K562 (cell line): ENCODE data around the gene ARMC12. TPM values are rescaled to one million over a fixed set of nuclear protein-coding genes. Genes with fewer than 3 reads are reported as not detected.

Source experiments
- ATAC-seq: fragments of 200-7000 bp; cut with Tn5 transposase; 3 replicates; pipeline ENCODE4 v1.9.1; 2020; ENCODE audit warnings: moderate library complexity
- BruUV-seq: library from RNA; stranded (reverse); fragments of 400-500 nt; replicated peaks from 2 replicates; lab custom pipeline; 2021; lab: Mats Ljungman, UMichigan
- CTCF ChIA-PET: fragments of 300-600 bp; formaldehyde crosslinking; extraction: SDS; loops from one replicate; lab custom pipeline; 2021; ENCODE audit warnings: low intra/inter-chr PET ratio; lab: Yijun Ruan, JAX
- POLR2A ChIA-PET: fragments of 300-600, 350-650 bp; sonication (Branson Sonifier 250); formaldehyde crosslinking; extraction: SDS; loops from one replicate; lab custom pipeline; 2021; ENCODE audit warnings: antibody characterized with exemption, inconsistent platforms; lab: Yijun Ruan, JAX
- DNase-seq, 4 experiments: peaks; one replicate each; pipeline versions ENCODE4 v3.0.0 to v3.0.0-alpha.2; 2011 to 2018; ENCODE audit warnings: low spot score in 3 of 4, mixed read lengths in 3 of 4; ENCODE audit errors: extremely low read depth in 1 of 4
- FAIRE-seq: peaks from 2 replicates; lab custom pipeline; 2011; peaks lifted over from hg19 to GRCh38; lab: Jason Lieb, UNC
- H2AFZ ChIP-seq: 2 replicates; pipeline ENCODE4 v1.6.0; 2011; ENCODE audit warnings: low read depth, low read length, control low read depth, inconsistent platforms
- H3K27ac ChIP-seq: fragments of 200-600 bp; 3 replicates; pipeline ENCODE4 v1.8.0; 2011; ENCODE audit warnings: low read depth, mild to moderate bottlenecking, control low read depth, inconsistent platforms, low read length, moderate library complexity, mixed read lengths; ENCODE audit errors: extremely low read depth
- H3K27me3 ChIP-seq, 2 experiments: fragments of 300-600 bp in 1 of 2; 2 replicates in 1 of 2; 3 replicates in 1 of 2; pipeline versions ENCODE4 v1.6.0 to v1.8.0; 2011; ENCODE audit warnings: inconsistent platforms in 2 of 2, low read length in 2 of 2, mild to moderate bottlenecking in 1 of 2, mixed read lengths in 1 of 2, moderate library complexity in 1 of 2; ENCODE audit not compliant: control insufficient read depth in 2 of 2, insufficient read depth in 2 of 2
- H3K36me3 ChIP-seq: fragments of 300-600 bp; 3 replicates; pipeline ENCODE4 v1.8.0; 2011; ENCODE audit warnings: mild to moderate bottlenecking, low read length, inconsistent platforms; ENCODE audit not compliant: control insufficient read depth, insufficient read depth
- H3K4me1 ChIP-seq, 2 experiments: fragments of 200-600 bp in 1 of 2; replicated peaks in 1 of 2; 2 replicates in 1 of 2; 3 replicates in 1 of 2; pipeline versions ENCODE4 v1.5.1 to v1.8.0; 2011; ENCODE audit warnings: inconsistent platforms in 2 of 2, low read length in 2 of 2, mild to moderate bottlenecking in 1 of 2, mixed read lengths in 1 of 2, moderate library complexity in 1 of 2; ENCODE audit not compliant: control insufficient read depth in 2 of 2, insufficient read depth in 2 of 2
- H3K4me2 ChIP-seq: 2 replicates; pipeline ENCODE4 v1.6.1; 2011; ENCODE audit warnings: low read length, control low read depth, inconsistent platforms, mixed read lengths; ENCODE audit not compliant: insufficient read depth
- H3K4me3 ChIP-seq: fragments of 200-600 bp; sonication (generic), shearing (Covaris generic); 2 replicates; pipeline ENCODE4 v1.5.1; 2016; ENCODE audit warnings: control low read depth, inconsistent platforms
- H3K79me2 ChIP-seq: fragments of 200-600 bp; 3 replicates; pipeline ENCODE4 v1.8.0; 2011; ENCODE audit warnings: low read length, inconsistent platforms; ENCODE audit not compliant: control insufficient read depth, insufficient read depth
- H3K9ac ChIP-seq, 2 experiments: 2 replicates each; pipeline versions ENCODE4 v1.6.0 to v1.6.1; 2011; ENCODE audit warnings: low read depth in 2 of 2, low read length in 2 of 2, control low read depth in 1 of 2, inconsistent platforms in 1 of 2, mild to moderate bottlenecking in 1 of 2, mixed read lengths in 1 of 2; ENCODE audit not compliant: insufficient read depth in 1 of 2
- H3K9me1 ChIP-seq: one replicate; pipeline ENCODE4 v1.6.0; 2011; ENCODE audit warnings: inconsistent platforms, mild to moderate bottlenecking, low read length, moderate library complexity; ENCODE audit not compliant: control insufficient read depth, insufficient read depth
- H3K9me3 ChIP-seq: replicated peaks from 2 replicates; pipeline ENCODE4 v1.5.1; 2011; ENCODE audit warnings: low read depth, low read length, inconsistent platforms; ENCODE audit not compliant: control insufficient read depth, insufficient read depth
- H4K20me1 ChIP-seq: replicated peaks from 2 replicates; pipeline ENCODE4 v1.6.1; 2011; ENCODE audit warnings: low read length, inconsistent platforms, mixed read lengths; ENCODE audit not compliant: control insufficient read depth, insufficient read depth
- ADNP ChIP-seq: fragments of 200-800 bp; sonication (Bioruptor generic); IDR thresholded peaks from 2 replicates; pipeline ENCODE4 v1.6.1; 2016; ENCODE audit warnings: missing genetic modification characterization, missing compliant biosample characterization
- BCOR ChIP-seq: fragments of 450-650 bp; IDR thresholded peaks from 2 replicates; pipeline ENCODE4 v1.6.1; 2016
- CXXC5 ChIP-seq: fragments of 250-450 bp; sonication (Bioruptor Pico); IDR thresholded peaks from 2 replicates; pipeline ENCODE4 v1.8.0; 2022; ENCODE audit warnings: inconsistent platforms, mild to moderate bottlenecking, moderate library complexity
- DDX20 ChIP-seq: fragments of 450-650 bp; IDR thresholded peaks from 2 replicates; pipeline ENCODE4 v1.6.1; 2016; ENCODE audit warnings: missing genetic modification characterization, low read depth, mild to moderate bottlenecking, missing compliant biosample characterization, moderate library complexity
- EP300 ChIP-seq: IDR thresholded peaks from 2 replicates; pipeline ENCODE4 v1.6.1; 2012; ENCODE audit warnings: low read length, improper control_type of control experiment
- FOSL1 ChIP-seq: fragments of 200-800 bp; sonication (Bioruptor generic); conservative IDR thresholded peaks from 2 replicates; pipeline ENCODE4 v1.6.1; 2016; ENCODE audit warnings: missing genetic modification characterization, missing compliant biosample characterization
- HDAC6 ChIP-seq: IDR thresholded peaks from 2 replicates; pipeline ENCODE4 v1.6.1; 2012; ENCODE audit warnings: low read depth, mild to moderate bottlenecking, control low read depth, inconsistent platforms, low read length, moderate library complexity
- HLTF ChIP-seq: fragments of 450-650 bp; IDR thresholded peaks from 2 replicates; pipeline ENCODE4 v1.6.1; 2016
- KDM1A ChIP-seq, 2 experiments: fragments of 450-650 bp; IDR thresholded peaks; 2 replicates each; pipeline ENCODE4 v1.6.1; 2016; ENCODE audit warnings: mild to moderate bottlenecking in 2 of 2
- MAFF ChIP-seq: IDR thresholded peaks from 2 replicates; pipeline ENCODE4 v1.6.1; 2012; ENCODE audit warnings: low read length, improper control_type of control experiment
- MAFG ChIP-seq: fragments of 450-650 bp; conservative IDR thresholded peaks from 2 replicates; pipeline ENCODE4 v1.6.1; 2016; ENCODE audit warnings: missing genetic modification characterization, missing compliant biosample characterization
- NCOA4 ChIP-seq: fragments of 450-650 bp; IDR thresholded peaks from 2 replicates; pipeline ENCODE4 v1.6.1; 2018; ENCODE audit warnings: mild to moderate bottlenecking; ENCODE audit not compliant: partially characterized antibody
- NFYB ChIP-seq: IDR thresholded peaks from 2 replicates; pipeline ENCODE4 v1.6.1; 2011; ENCODE audit warnings: mild to moderate bottlenecking, moderate library complexity; ENCODE audit not compliant: insufficient read length; ENCODE audit errors: extremely low read depth
- RBM25 ChIP-seq: fragments of 200-400 bp; formaldehyde crosslinking; IDR thresholded peaks from 2 replicates; pipeline ENCODE4 v1.6.1; 2018; ENCODE audit warnings: low read length, low read depth, moderate library complexity; ENCODE audit not compliant: severe bottlenecking
- SMARCA5 ChIP-seq: fragments of 450-650 bp; IDR thresholded peaks from 2 replicates; pipeline ENCODE4 v1.6.1; 2016
- TRIM24 ChIP-seq, 2 experiments: fragments of 450-650 bp; IDR thresholded peaks; 2 replicates each; pipeline ENCODE4 v1.6.1; 2016
- XRCC4 ChIP-seq: IDR thresholded peaks from one replicate; pipeline ENCODE4 v1.6.1; 2011; ENCODE audit not compliant: insufficient read depth, insufficient read length; ENCODE audit errors: extremely low read depth
- ZNF316 ChIP-seq: fragments of 450-650 bp; IDR thresholded peaks from 2 replicates; pipeline ENCODE4 v1.6.1; 2016
- ZNF395 ChIP-seq: fragments of 200-800 bp; sonication (Bioruptor generic); IDR thresholded peaks from 2 replicates; pipeline ENCODE4 v1.6.1; 2017; ENCODE audit warnings: missing genetic modification characterization, missing compliant biosample characterization
- ZNF778 ChIP-seq: fragments of 450-650 bp; formaldehyde crosslinking; IDR thresholded peaks from 2 replicates; pipeline ENCODE4 v1.4.0; 2020; ENCODE audit warnings: mild to moderate bottlenecking, moderate library complexity
- WGBS: fragments of 100-300 bp; shearing (Covaris generic); methylation state at CpG from one replicate; pipeline ENCODE4 v1.1.6; 2016; ENCODE audit warnings: low coverage, mixed read lengths; ENCODE audit not compliant: insufficient coverage; ENCODE audit errors: missing lambda C conversion rate; 5-methylcytosine and 5-hydroxymethylcytosine counted together
- in situ Hi-C: fragments of 300-500 bp; cut with MboI; formaldehyde crosslinking; loops from 4 replicates; pipeline ENCODE4 v1.15.0; 2018; ENCODE audit warnings: inconsistent platforms, mixed read lengths
- intact Hi-C: fragments of 100-400 bp; cut with micrococcal nuclease; formaldehyde crosslinking; loops from 2 replicates; pipeline ENCODE4 v1.14.2; 2022
- polyA plus RNA-seq, 8 experiments: library from polyadenylated mRNA; depleted of rRNA in 4 of 8; stranded (reverse) in 5 of 8; unstranded in 3 of 8; fragments of >200 nt; fragmentation: Nextera tagmentation in 2 of 8; fragmentation: Illumina TruSeq in 1 of 8; extraction: Ambion mirVana in 2 of 8; extraction: Trizol in 1 of 8; gene quantifications; 2 replicates each; pipeline versions ENCODE4 v1.2.1 to v1.2.3, GENCODE V29; 2011 to 2014; ENCODE audit warnings: inconsistent platforms in 1 of 8, missing spikeins in 1 of 8
- total RNA-seq, 7 experiments: library from RNA; depleted of rRNA in 6 of 7; stranded (reverse); fragments of >200 nt in 6 of 7; fragmentation: Illumina TruSeq in 2 of 7; extraction: Trizol in 2 of 7; gene quantifications; 2 replicates each; pipeline versions ENCODE4 v1.2.1 to v1.2.3, GENCODE V29; 2011 to 2021; ENCODE audit warnings: low replicate concordance in 1 of 7

The ARMC12 gene
- total and polyA plus RNA-seq, 9 of the 15 experiments (the other 6 are each of a cell fraction or from before 2014, with no cell fraction given), result 0.09 to 0.58 (median 0.31) TPM; not detected in 3

GRCh38 chr6:35708585-35708984, 28.2 kb upstream of the ARMC12 start:
- CTCF ChIA-PET, result no interaction called here
- no peaks in the 10 kb centered on the region for H4K20me1 ChIP-seq
- FAIRE-seq, result no peak

GRCh38 chr6:35710241-35710847, 26.5 kb upstream of the ARMC12 start:
- H3K27ac ChIP-seq, result no peak overlapping the region
- ChIA-PET POLR2A (interaction anchor here (0.5 to 1.4 kb wide), 3 partner anchors 17 to 414 kb away, joined by 3 to 4 read pairs (median 4); no protein-coding TSS in a partner anchor), CTCF (interaction anchor here (0.7 kb wide), 1 partner anchor 336 kb away, joined by 3 read pairs; no protein-coding TSS in a partner anchor)
- no peaks in the 10 kb centered on the region for H3K79me2 ChIP-seq
- H3K9me1 ChIP-seq, result no peaks in the 10 kb centered on the region
- no TSS peak for BruUV-seq
- WGBS, result 28% methylated on average over 4 of the region's 4 CpGs
- in situ Hi-C loops, result no loop called here
- H3K27me3 ChIP-seq, result no peaks in the 10 kb centered on the region
- intact Hi-C loops, result no loop called here
- no peaks in the 10 kb centered on the region for H3K9me3 ChIP-seq
- H2AFZ ChIP-seq, result no peak overlapping the region
- FAIRE-seq (no peak), DNase-seq (no peak), ATAC-seq (peak; percentile 44; the same call in 1 of the 3 replicates)
- peaks cover 5 to 6% of the 10 kb centered on the region in 2 experiments; a peak in 3 of 5 replicates for H3K4me1 ChIP-seq
- peak overlapping the region in 1 of 2 experiments; percentile 38; a peak in 1 of 4 replicates for H3K9ac ChIP-seq
- no peaks in the 10 kb centered on the region for H4K20me1 ChIP-seq
- no peaks in the 10 kb centered on the region for H3K36me3 ChIP-seq
- no peak overlapping the region for H3K4me3 ChIP-seq
- no peak overlapping the region for H3K4me2 ChIP-seq
- TF ChIP-seq MAFG (tag) (peak; percentile 64), MAFF (peak; percentile 33; the same call in 1 of the 2 replicates), CXXC5 (CRISPR knock-in tag) (no peak), TRIM24 (IDR thresholded peaks at IDR 0.05) (peak; percentile 8 to 49; a peak in 1 of 4 replicates), NCOA4 (no peak), ZNF395 (CRISPR knock-in tag) (no peak), EP300 (no peak), ZNF316 (peak; percentile 90), BCOR (0 out of 2 replicates have a peak, but pooled peaks have one; percentile 15), FOSL1 (tag) (peak; percentile 32; the same call in 1 of the 2 replicates), DDX20 (tag) (no peak), ZNF778 (CRISPR knock-in tag) (no peak)

More at GRCh38 chr6:35708585-35708984, 28.2 kb upstream of the ARMC12 start:
- peaks cover 5 to 6% of the 10 kb centered on the region in 2 experiments; a peak in 3 of 5 replicates for H3K4me1 ChIP-seq
- no peaks in the 10 kb centered on the region for H3K9me1 ChIP-seq
- POLR2A ChIA-PET, result no interaction called here
- BruUV-seq, result no TSS peak
- no peaks in the 10 kb centered on the region for H3K36me3 ChIP-seq
- H3K27ac ChIP-seq, result no peak overlapping the region
- in situ Hi-C loops, result no loop called here
- no peak for DNase-seq
- no peak overlapping the region for H3K4me2 ChIP-seq
- H3K27me3 ChIP-seq, result no peaks in the 10 kb centered on the region
- no peak for ATAC-seq
- H2AFZ ChIP-seq, result no peak overlapping the region
- intact Hi-C loops, result no loop called here
- no peaks in the 10 kb centered on the region for H3K79me2 ChIP-seq
- TF ChIP-seq SMARCA5, result peak; percentile 82; the same call in 1 of the 2 replicates
- TF ChIP-seq XRCC4, result no peak
- no peak for TF ChIP-seq HDAC6
- peak; percentile 77; the same call in 1 of the 2 replicates for TF ChIP-seq BCOR
- TF ChIP-seq KDM1A (IDR thresholded peaks at IDR 0.05), result peak; percentile 46 to 54; a peak in 1 of 4 replicates
- peak; percentile 47; the same call in 1 of the 2 replicates for TF ChIP-seq ADNP
- no peak for TF ChIP-seq NFYB
- TF ChIP-seq HLTF, result peak; percentile 94
- TF ChIP-seq RBM25, result peak; percentile 95
- TF ChIP-seq, all 486 proteins: peak for 6
- Histone ChIP-seq H3K9me3 (peaks cover 4% of the 10 kb centered on the region), H3K9ac (no peak overlapping the region), H3K4me3 (no peak overlapping the region)
